Measurements from ENCODE around the gene STX8. TPM values are rescaled to one million over a fixed set of nuclear protein-coding genes. Genes with fewer than 3 reads are reported as not detected.
A peak's percentile ranks its signal among the peaks of the same experiment; 100 is the strongest.

STX8 gene
- total and polyA plus RNA-seq, 7 donors: 34.0 to 70.6 (median 50.5) TPM

DNA sequence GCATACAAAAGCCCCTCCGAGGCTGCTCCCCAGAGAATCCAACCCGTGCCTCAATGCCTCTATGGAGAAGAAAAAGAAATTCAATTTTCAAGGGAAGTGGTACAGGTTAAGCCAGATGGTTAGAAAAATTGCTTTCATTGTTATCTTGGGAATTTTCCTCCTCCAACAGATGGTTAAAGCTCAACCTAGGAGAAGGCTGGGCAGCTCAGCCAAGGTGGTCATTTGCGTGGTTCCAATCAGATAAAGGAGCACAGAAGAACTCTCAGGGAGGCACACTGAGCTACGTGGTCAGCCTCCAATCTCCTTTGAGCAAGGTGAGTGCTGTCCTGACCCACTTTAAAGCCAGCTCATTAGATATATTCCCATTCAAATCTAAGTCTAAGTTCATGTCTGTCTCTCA, 106.7 kb downstream of the STX8 start:
- WGBS, 3 donors: 91 to 96% (median 94%) methylated on average over 4 of the region's 4 CpGs
- Histone ChIP-seq H3K27ac (no peak overlapping the region), H3K36me3 (ENCODE audit: insufficient read depth in 1 of 2, low read depth in 1 of 2) (no peaks in the 10 kb centered on the region), H3K4me3 (no peak overlapping the region), H3K4me1 (peaks cover 6% of the 10 kb centered on the region), H3K27me3 (ENCODE audit: insufficient read depth in 3 of 3, low read length in 2 of 3) (no peaks in the 10 kb centered on the region), H3K9me3 (no peaks in the 10 kb centered on the region)
- DNase-seq (no peak), ATAC-seq (no peak)
- TF ChIP-seq, protein P1, sequence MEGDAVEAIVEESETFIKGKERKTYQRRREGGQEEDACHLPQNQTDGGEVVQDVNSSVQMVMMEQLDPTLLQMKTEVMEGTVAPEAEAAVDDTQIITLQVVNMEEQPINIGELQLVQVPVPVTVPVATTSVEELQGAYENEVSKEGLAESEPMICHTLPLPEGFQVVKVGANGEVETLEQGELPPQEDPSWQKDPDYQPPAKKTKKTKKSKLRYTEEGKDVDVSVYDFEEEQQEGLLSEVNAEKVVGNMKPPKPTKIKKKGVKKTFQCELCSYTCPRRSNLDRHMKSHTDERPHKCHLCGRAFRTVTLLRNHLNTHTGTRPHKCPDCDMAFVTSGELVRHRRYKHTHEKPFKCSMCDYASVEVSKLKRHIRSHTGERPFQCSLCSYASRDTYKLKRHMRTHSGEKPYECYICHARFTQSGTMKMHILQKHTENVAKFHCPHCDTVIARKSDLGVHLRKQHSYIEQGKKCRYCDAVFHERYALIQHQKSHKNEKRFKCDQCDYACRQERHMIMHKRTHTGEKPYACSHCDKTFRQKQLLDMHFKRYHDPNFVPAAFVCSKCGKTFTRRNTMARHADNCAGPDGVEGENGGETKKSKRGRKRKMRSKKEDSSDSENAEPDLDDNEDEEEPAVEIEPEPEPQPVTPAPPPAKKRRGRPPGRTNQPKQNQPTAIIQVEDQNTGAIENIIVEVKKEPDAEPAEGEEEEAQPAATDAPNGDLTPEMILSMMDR (IDR thresholded peaks at IDR 0.05): no peak
- intact Hi-C loops (cut with DNase I): no loop called here

DNA sequence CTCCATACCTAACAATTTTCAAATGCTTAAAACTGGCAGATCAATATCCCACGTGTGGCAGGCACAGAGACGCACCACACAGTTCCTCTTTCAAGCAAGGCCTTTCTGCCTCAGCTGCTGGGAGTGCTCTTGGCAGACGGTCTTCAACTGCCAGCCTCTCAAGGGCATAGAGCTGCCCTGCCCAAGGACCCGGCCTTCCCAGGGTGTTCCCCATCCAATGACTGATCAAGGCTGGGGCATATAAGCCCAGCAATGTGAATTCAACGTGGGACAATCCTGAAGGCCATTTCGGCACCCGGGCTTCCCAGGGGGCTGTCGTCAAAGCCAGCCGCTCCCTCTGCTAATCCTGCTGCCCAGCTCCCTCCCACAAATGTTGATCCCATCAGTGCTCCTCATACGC, 107.1 kb downstream of the STX8 start:
- Histone ChIP-seq H3K27me3 (ENCODE audit: insufficient read depth in 3 of 3, low read length in 2 of 3) (no peaks in the 10 kb centered on the region), H3K27ac (no peak overlapping the region), H3K4me1 (peaks cover 6% of the 10 kb centered on the region), H3K4me3 (no peak overlapping the region), H3K36me3 (ENCODE audit: insufficient read depth in 1 of 2, low read depth in 1 of 2) (no peaks in the 10 kb centered on the region), H3K9me3 (no peaks in the 10 kb centered on the region)
- intact Hi-C loops (cut with DNase I): no loop called here
- 66 to 72% (median 67%) methylated on average over 10 of the region's 10 CpGs for WGBS, 3 donors
- TF ChIP-seq, protein P1 (IDR thresholded peaks at IDR 0.05): no peak
- ATAC-seq (peak in 1 of 4 donors; percentile 21), DNase-seq (no peak)

DNA sequence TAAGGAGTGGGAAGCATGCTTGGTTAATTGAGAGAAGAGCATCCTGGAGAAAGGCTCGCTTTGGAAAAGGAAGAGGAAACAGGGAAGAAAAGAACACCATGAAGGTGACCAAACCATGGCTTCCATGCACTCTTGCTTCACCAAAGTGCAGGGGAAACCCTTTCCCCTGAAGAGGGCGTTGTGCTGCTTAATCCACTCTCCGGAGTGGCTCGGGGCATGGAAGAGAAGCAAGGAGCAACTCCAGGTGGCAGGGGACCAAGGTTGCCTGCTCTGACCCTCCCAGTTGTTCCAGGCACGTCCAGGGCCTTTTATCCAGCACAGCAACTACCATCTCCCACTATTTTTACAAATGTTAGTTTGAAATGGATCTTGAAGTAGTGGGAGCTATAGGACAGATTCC, 108.1 kb downstream of the STX8 start:
- 33 to 42% (median 41%) methylated on average over 5 of the region's 5 CpGs for WGBS, 3 donors
- DNase-seq (no peak), ATAC-seq (peak in 3 of 4 donors; percentile 53 to 75 (median 55))
- H3K27ac ChIP-seq: no peak overlapping the region
- no peaks in the 10 kb centered on the region for H3K36me3 ChIP-seq (ENCODE audit: insufficient read depth in 1 of 2, low read depth in 1 of 2)
- no peaks in the 10 kb centered on the region for H3K27me3 ChIP-seq (ENCODE audit: insufficient read depth in 3 of 3, low read length in 2 of 3)
- peaks cover 6% of the 10 kb centered on the region for H3K4me1 ChIP-seq
- intact Hi-C loops (cut with DNase I): no loop called here
- no peaks in the 10 kb centered on the region for H3K9me3 ChIP-seq
- TF ChIP-seq, protein P1 (IDR thresholded peaks at IDR 0.05): no peak
- no peak overlapping the region for H3K4me3 ChIP-seq

DNA sequence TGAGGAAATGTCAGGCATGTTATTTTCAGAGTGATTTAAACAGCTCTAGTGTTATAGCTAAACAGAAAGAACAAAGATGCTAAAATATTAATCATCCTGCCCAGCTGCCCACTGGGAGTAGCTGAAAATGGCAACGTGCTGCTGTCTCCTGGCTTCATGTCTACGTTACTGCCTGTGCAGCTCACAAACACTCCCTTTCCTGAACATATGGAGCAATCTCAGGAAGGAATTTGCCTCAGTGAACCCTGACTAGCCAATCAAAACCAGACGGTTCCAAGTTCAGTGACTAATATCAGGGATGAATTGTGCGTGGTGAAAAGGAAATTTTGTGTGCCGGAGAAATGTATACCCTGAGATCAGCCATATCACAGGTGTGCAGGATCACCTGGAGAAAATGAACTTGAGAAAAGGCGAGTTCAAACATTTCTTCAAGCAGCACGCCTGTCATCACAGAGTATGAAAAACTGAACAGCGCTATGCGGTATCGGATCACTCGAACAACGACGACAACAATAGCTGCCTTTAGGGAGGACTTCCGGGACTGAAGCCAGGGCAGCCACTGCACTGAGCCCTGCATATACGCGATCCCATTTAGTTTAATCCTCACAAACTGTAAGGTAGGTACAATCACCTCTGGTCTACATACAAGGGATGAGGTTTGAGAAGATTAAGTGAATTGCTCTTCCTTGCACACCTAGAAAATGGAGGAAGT, 110.3 kb downstream of the STX8 start:
- TF ChIP-seq, protein P1 (IDR thresholded peaks at IDR 0.05): no peak
- no peak overlapping the region for H3K27ac ChIP-seq
- DNase-seq (no peak), ATAC-seq (no peak)
- no peaks in the 10 kb centered on the region for H3K9me3 ChIP-seq
- H3K4me1 ChIP-seq: peaks cover 5% of the 10 kb centered on the region
- H3K4me3 ChIP-seq: no peak overlapping the region
- H3K27me3 ChIP-seq (ENCODE audit: insufficient read depth in 3 of 3, low read length in 2 of 3): no peaks in the 10 kb centered on the region
- 63 to 84% (median 69%) methylated on average over 16 of the region's 16 CpGs for WGBS, 3 donors
- H3K36me3 ChIP-seq (ENCODE audit: insufficient read depth in 1 of 2, low read depth in 1 of 2): no peaks in the 10 kb centered on the region
- intact Hi-C loops (cut with DNase I): no loop called here

DNA sequence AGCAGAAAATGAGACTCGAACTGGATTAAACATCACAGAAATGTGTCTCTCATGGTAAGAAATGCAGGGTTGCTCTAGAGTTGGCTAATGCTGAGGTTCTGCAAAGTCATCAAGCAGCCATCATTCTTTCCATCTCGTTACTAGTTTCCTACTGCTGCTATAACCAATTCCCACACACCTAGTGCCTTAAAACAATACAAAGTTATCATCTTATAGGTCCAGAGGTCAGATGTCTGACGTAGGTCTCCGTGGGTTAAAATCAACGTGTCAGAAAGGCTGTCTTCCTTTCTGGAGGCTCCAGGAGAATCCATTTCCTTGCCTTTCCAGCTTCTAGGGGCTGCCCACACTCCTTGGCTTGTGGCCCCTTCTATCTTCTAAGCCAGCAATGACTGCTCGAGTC, 118.6 kb downstream of the STX8 start:
- DNase-seq (no peak), ATAC-seq (no peak)
- Histone ChIP-seq H3K36me3 (ENCODE audit: insufficient read depth in 1 of 2, low read depth in 1 of 2) (peaks cover 0 to 3% of the 10 kb centered on the region in 2 donors), H3K4me1 (no peaks in the 10 kb centered on the region), H3K9me3 (peaks cover 6% of the 10 kb centered on the region), H3K27me3 (ENCODE audit: insufficient read depth in 3 of 3, low read length in 2 of 3) (no peaks in the 10 kb centered on the region), H3K4me3 (no peak overlapping the region), H3K27ac (no peak overlapping the region)
- 59 to 72% (median 65%) methylated on average over 6 of the region's 6 CpGs for WGBS, 3 donors
- intact Hi-C loops (cut with DNase I): no loop called here
- TF ChIP-seq, protein P1 (IDR thresholded peaks at IDR 0.05): no peak
